LNCaP clone FGC (cell line): ENCODE results near the gene COL23A1.

Experiments used
- DNase-seq: peaks from one replicate; pipeline ENCODE4 v3.0.0-alpha.2; 2011; ENCODE audit warnings: low read depth
- H3K4me3 ChIP-seq: 2 replicates; pipeline ENCODE4 v1.5.1; 2011; ENCODE audit warnings: mild to moderate bottlenecking, low read depth, low read length, control low read depth
- TF ChIP-seq, protein P1 (sequence below): IDR thresholded peaks from 2 replicates; pipeline ENCODE4 v1.5.1; 2012; ENCODE audit warnings: mild to moderate bottlenecking; ENCODE audit not compliant: control insufficient read depth, insufficient read depth; ENCODE audit errors: extremely low read depth

COL23A1 gene

GRCh38 chr5:178313316-178313715 lies 276.9 kb downstream of the COL23A1 start:
- TF ChIP-seq, protein P1, sequence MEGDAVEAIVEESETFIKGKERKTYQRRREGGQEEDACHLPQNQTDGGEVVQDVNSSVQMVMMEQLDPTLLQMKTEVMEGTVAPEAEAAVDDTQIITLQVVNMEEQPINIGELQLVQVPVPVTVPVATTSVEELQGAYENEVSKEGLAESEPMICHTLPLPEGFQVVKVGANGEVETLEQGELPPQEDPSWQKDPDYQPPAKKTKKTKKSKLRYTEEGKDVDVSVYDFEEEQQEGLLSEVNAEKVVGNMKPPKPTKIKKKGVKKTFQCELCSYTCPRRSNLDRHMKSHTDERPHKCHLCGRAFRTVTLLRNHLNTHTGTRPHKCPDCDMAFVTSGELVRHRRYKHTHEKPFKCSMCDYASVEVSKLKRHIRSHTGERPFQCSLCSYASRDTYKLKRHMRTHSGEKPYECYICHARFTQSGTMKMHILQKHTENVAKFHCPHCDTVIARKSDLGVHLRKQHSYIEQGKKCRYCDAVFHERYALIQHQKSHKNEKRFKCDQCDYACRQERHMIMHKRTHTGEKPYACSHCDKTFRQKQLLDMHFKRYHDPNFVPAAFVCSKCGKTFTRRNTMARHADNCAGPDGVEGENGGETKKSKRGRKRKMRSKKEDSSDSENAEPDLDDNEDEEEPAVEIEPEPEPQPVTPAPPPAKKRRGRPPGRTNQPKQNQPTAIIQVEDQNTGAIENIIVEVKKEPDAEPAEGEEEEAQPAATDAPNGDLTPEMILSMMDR: no peak
- no peak for DNase-seq

GRCh38 chr5:178312880-178313282 lies 277.3 kb downstream of the COL23A1 start:
- no peak for DNase-seq
- no peak overlapping the region for H3K4me3 ChIP-seq
- TF ChIP-seq, protein P1: no peak

More at GRCh38 chr5:178313316-178313715, 276.9 kb downstream of the COL23A1 start:
- no peak overlapping the region for H3K4me3 ChIP-seq

DNA sequence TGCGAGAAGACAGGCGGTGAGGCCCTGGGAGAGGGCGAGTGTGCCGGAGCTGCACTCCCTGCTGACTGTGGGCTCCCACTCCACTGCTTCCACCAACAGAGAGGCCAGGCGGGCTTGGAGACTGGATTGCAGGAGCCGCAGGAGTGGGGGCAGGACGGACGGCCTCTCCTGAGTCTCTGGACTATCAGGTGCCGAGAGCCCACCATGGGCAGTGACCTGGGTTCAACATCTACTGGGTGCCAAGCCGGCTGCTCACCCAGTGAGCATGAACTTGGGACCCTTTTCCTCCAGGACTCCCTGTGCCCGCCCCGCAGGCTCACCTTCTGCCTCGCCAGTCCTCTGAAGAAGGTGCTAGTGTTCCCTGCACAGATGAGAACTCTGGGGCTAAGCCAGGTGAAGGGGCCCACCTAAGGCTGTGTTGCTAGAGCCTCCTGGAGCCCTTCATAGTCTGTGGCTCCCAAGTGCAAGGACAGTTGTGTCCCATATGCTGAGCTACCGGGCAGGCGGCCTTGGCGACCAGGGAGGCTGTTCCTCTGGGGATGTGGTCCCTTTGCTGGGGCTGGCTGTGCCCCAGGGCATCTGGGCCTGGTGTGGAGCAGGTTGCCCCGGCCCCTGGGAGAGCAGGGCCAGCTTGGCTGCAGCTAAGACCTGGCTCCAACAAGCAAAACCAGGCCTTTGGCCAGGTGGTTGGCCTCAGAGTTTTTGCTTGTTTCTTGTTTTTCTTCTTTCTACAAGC lies 279.9 kb downstream of the COL23A1 start:
- TF ChIP-seq, protein P1: no peak
- no peak overlapping the region for H3K4me3 ChIP-seq
- DNase-seq: no peak

DNA sequence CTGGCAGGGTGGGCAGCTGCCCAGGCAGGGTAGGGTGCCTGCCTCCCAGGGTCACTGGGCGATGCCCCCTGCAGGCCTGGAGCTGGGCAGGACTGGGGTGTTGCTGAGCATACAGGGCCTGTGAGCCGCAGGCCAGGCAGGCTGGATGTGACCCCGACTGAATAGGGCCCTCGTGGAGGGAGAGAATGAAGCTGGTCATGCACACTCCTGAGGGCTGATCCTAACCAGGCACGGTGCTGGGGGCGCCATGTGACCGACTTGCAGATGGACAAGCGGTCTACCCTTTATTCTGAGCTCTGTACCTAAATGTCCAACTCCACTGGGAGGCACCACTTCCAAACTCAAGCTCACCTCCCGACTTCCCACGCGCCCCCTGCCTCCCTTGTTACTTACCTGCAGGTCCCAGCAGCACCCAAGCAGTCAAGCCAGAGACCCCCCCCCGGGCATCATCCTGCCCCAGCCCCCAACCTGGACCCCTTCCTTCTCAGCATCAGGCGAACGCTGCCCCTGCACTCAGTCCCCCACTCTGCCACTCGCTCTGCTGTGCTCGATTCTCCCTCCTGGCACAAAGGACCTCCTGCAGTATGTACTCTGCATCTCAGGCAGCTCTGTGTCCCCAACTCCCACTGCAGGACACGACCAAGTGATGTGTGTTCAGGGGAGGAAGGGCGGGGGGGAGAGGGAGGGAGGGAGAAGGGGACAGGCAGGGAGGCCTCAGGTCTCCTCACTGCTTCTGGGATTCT lies 280.8 kb downstream of the COL23A1 start:
- TF ChIP-seq, protein P1: 0 out of 2 replicates have a peak, but pooled peaks have one; percentile 8
- H3K4me3 ChIP-seq: no peak overlapping the region
- no peak for DNase-seq

GRCh38 chr5:178308541-178309092 lies 281.6 kb downstream of the COL23A1 start:
- TF ChIP-seq, protein P1: no peak
- no peak overlapping the region for H3K4me3 ChIP-seq
- DNase-seq: no peak

- H3K4me3 ChIP-seq: no peak overlapping the region
- no peak for DNase-seq
- TF ChIP-seq, protein P1: no peak
Observed at GRCh38 chr5:178307267-178308045, 282.7 kb downstream of the COL23A1 start.
